PC-3 (cell line): ENCODE measurements around the gene CAVIN1.

Experiments used
- EZH2phosphoT487 ChIP-seq: fragments of 300-600 bp; sonication (generic); IDR thresholded peaks from 2 replicates; pipeline ENCODE4 v1.6.1; 2018; ENCODE audit warnings: mild to moderate bottlenecking, antibody characterized with exemption, low read length, borderline replicate concordance
- TF ChIP-seq, protein P1 (sequence below): fragments of 300-600 bp; sonication (generic); conservative IDR thresholded peaks from 2 replicates; pipeline ENCODE4 v1.5.1; 2017; ENCODE audit warnings: antibody characterized with exemption, low read depth, mild to moderate bottlenecking, low read length

DNA sequence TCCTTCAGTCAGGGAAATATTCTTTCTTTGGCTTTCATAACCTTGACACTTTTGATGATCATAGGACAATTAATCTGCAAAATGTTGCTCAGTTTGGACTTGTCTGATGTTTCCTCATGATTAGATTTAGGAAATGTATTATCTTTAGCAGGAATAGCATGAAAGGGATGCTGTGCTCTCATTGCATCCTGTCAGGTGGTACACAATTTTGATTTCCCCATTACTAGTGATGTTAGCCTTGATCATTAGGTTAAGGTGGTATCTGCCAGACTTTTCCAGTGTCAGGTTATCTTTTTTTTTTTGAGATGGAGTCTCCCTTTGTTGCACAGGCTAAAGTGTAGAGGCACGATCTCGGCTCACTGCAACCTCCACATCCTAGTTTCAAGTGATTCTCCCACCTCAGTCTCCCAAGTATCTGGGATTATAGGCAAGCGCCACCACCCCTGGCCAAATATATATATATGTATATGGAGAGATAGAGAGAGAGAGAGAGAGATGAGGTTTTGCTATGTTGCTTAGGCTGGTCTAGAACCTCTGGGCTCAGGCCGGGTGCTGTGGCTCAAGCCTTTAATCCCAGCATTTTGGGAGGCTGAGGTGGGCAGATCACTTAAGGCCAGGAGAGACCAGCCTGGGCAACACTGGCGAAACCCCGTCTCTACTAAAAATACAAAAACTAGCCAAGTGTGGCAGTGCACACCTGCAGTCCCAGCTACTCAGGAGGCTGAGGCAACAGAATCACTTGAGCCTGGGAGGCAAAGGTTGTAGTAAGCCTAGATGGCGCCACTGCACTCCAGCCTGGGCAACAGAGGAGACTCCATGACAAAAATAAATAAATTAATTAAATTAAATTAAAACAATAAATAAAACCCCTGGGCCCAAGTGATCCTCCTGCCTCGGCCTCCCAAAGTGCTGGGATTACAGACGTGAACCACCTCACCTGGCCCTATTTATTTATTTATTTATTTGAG is 15.8 kb upstream of the CAVIN1 start:
- TF ChIP-seq, protein P1, sequence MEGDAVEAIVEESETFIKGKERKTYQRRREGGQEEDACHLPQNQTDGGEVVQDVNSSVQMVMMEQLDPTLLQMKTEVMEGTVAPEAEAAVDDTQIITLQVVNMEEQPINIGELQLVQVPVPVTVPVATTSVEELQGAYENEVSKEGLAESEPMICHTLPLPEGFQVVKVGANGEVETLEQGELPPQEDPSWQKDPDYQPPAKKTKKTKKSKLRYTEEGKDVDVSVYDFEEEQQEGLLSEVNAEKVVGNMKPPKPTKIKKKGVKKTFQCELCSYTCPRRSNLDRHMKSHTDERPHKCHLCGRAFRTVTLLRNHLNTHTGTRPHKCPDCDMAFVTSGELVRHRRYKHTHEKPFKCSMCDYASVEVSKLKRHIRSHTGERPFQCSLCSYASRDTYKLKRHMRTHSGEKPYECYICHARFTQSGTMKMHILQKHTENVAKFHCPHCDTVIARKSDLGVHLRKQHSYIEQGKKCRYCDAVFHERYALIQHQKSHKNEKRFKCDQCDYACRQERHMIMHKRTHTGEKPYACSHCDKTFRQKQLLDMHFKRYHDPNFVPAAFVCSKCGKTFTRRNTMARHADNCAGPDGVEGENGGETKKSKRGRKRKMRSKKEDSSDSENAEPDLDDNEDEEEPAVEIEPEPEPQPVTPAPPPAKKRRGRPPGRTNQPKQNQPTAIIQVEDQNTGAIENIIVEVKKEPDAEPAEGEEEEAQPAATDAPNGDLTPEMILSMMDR: no peak
- no peak for TF ChIP-seq EZH2phosphoT487
